Prostate gland (tissue), 2 donors: ENCODE data around the gene SUMO2.

Experiments
- POLR2AphosphoS5 ChIP-seq: sonication (generic); formaldehyde crosslinking; IDR thresholded peaks from one replicate; pipeline ENCODE4 v1.6.1; 2017; ENCODE audit warnings: antibody characterized with exemption
- TF ChIP-seq, protein P1 (sequence below), 4 experiments: fragments of 200-600 bp in 2 of 4; fragments of 450-650 bp in 2 of 4; sonication (generic) in 2 of 4; IDR thresholded peaks; 1 replicate in 3 of 4; 2 replicates in 1 of 4; pipeline ENCODE4 v1.5.1; 2016 to 2019; ENCODE audit warnings: antibody characterized with exemption in 4 of 4, mild to moderate bottlenecking in 2 of 4, moderate library complexity in 2 of 4

GRCh38 chr17:75228847-75229246 is 46.1 kb upstream of the SUMO2 start:
- TF ChIP-seq, protein P1, sequence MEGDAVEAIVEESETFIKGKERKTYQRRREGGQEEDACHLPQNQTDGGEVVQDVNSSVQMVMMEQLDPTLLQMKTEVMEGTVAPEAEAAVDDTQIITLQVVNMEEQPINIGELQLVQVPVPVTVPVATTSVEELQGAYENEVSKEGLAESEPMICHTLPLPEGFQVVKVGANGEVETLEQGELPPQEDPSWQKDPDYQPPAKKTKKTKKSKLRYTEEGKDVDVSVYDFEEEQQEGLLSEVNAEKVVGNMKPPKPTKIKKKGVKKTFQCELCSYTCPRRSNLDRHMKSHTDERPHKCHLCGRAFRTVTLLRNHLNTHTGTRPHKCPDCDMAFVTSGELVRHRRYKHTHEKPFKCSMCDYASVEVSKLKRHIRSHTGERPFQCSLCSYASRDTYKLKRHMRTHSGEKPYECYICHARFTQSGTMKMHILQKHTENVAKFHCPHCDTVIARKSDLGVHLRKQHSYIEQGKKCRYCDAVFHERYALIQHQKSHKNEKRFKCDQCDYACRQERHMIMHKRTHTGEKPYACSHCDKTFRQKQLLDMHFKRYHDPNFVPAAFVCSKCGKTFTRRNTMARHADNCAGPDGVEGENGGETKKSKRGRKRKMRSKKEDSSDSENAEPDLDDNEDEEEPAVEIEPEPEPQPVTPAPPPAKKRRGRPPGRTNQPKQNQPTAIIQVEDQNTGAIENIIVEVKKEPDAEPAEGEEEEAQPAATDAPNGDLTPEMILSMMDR (IDR thresholded peaks at IDR 0.05), result no peak
- TF ChIP-seq POLR2AphosphoS5, result no peak
